Skeletal muscle satellite cell (primary cell): Measurements from ENCODE around the gene NXT1.

Experiments
- H3K27me3 ChIP-seq: 2 replicates; pipeline ENCODE4 v1.7.0; 2013; ENCODE audit warnings: low read length; ENCODE audit not compliant: control insufficient read depth, insufficient read depth
- H3K36me3 ChIP-seq: 2 replicates; pipeline ENCODE4 v1.7.0; 2013; ENCODE audit warnings: mild to moderate bottlenecking, control low read depth, low read length; ENCODE audit not compliant: insufficient read depth
- H3K4me1 ChIP-seq: 2 replicates; pipeline ENCODE4 v1.7.0; 2013; ENCODE audit warnings: low read length; ENCODE audit not compliant: control insufficient read depth, insufficient read depth
- H3K4me2 ChIP-seq: 2 replicates; pipeline ENCODE4 v1.7.0; 2013; ENCODE audit warnings: mild to moderate bottlenecking, low read length
- H3K4me3 ChIP-seq: 2 replicates; pipeline ENCODE4 v1.7.0; 2013; ENCODE audit warnings: low read length
- H3K9ac ChIP-seq: 2 replicates; pipeline ENCODE4 v1.7.0; 2013; ENCODE audit warnings: mild to moderate bottlenecking, low read depth, low read length, moderate library complexity
- H3K9me3 ChIP-seq: replicated peaks from 2 replicates; pipeline ENCODE4 v1.7.0; 2013; ENCODE audit warnings: mild to moderate bottlenecking, control low read depth, low read length

The NXT1 gene

GRCh38 chr20:23331450-23332350 lies 18.9 kb upstream of the NXT1 start:
- Histone ChIP-seq H3K9ac (no peak overlapping the region), H3K4me1 (no peaks in the 10 kb centered on the region), H3K9me3 (no peaks in the 10 kb centered on the region), H3K4me3 (no peak overlapping the region), H3K36me3 (no peaks in the 10 kb centered on the region), H3K4me2 (no peak overlapping the region), H3K27me3 (no peaks in the 10 kb centered on the region)

DNA sequence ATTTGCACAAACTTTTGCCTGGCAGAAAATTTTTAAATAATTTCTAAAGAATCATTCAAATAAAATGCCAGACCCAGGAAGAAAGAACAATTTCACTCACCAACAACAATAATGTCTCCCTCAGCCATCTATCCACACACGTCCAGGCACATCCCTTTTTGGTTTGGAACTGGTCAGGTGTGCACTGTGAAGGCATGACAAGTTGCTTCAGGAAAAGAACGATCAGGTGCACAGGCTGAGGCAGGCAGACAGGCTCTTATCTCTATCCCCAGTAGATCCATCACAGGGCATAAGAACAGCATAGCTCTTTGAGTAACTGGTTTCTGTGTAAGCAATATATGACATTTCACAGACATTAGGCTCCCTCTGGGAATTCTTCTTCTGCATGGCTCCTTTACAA lies 18.1 kb upstream of the NXT1 start:
- no peak overlapping the region for H3K4me3 ChIP-seq
- no peak overlapping the region for H3K9ac ChIP-seq
- no peaks in the 10 kb centered on the region for H3K36me3 ChIP-seq
- H3K4me1 ChIP-seq, result no peaks in the 10 kb centered on the region
- H3K9me3 ChIP-seq, result no peaks in the 10 kb centered on the region
- no peak overlapping the region for H3K4me2 ChIP-seq
- no peaks in the 10 kb centered on the region for H3K27me3 ChIP-seq

GRCh38 chr20:23334111-23334510 lies 16.5 kb upstream of the NXT1 start:
- Histone ChIP-seq H3K4me3 (no peak overlapping the region), H3K4me2 (no peak overlapping the region), H3K36me3 (no peaks in the 10 kb centered on the region), H3K4me1 (no peaks in the 10 kb centered on the region), H3K27me3 (peaks cover 2% of the 10 kb centered on the region), H3K9me3 (no peaks in the 10 kb centered on the region), H3K9ac (no peak overlapping the region)

- Histone ChIP-seq H3K36me3 (no peaks in the 10 kb centered on the region), H3K9me3 (no peaks in the 10 kb centered on the region), H3K9ac (no peak overlapping the region), H3K27me3 (peaks cover 2% of the 10 kb centered on the region), H3K4me2 (no peak overlapping the region), H3K4me1 (no peaks in the 10 kb centered on the region), H3K4me3 (no peak overlapping the region)
Measured at GRCh38 chr20:23335521-23335920, 15.1 kb upstream of the NXT1 start.

GRCh38 chr20:23336476-23336875 lies 14.1 kb upstream of the NXT1 start:
- Histone ChIP-seq H3K9ac (no peak overlapping the region), H3K4me3 (no peak overlapping the region), H3K4me1 (no peaks in the 10 kb centered on the region)

GRCh38 chr20:23337312-23337711 lies 13.3 kb upstream of the NXT1 start:
- Histone ChIP-seq H3K9ac (no peak overlapping the region), H3K27me3 (peaks cover 8% of the 10 kb centered on the region), H3K4me3 (no peak overlapping the region), H3K9me3 (no peaks in the 10 kb centered on the region), H3K36me3 (no peaks in the 10 kb centered on the region), H3K4me1 (no peaks in the 10 kb centered on the region), H3K4me2 (no peak overlapping the region)

More at GRCh38 chr20:23336476-23336875, 14.1 kb upstream of the NXT1 start:
- Histone ChIP-seq H3K9me3 (no peaks in the 10 kb centered on the region), H3K27me3 (peaks cover 8% of the 10 kb centered on the region), H3K36me3 (no peaks in the 10 kb centered on the region), H3K4me2 (no peak overlapping the region)

- Histone ChIP-seq H3K27me3 (peaks cover 8% of the 10 kb centered on the region), H3K9ac (no peak overlapping the region), H3K4me3 (no peak overlapping the region), H3K4me1 (no peaks in the 10 kb centered on the region), H3K9me3 (no peaks in the 10 kb centered on the region), H3K36me3 (no peaks in the 10 kb centered on the region), H3K4me2 (no peak overlapping the region)
Measured at GRCh38 chr20:23339986-23340385, 10.6 kb upstream of the NXT1 start.

DNA sequence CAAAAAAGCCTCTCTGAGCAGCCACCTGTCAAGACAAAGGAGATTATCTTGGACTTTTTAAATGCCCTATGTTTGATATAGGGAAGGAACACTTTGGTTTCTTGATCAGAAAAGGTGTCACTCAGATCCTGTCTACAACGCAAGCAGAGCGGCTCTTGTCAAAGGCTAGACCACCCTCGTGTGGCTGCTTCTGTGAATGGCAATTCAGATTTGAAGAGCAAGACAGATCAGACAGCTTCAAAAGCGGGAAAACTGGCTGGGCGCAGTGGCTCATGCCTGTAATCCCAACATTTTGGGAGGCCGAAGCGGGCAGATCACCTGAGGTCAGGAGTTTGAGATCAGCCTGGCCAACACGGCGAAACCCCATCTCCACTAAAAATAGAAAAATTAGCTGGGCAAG lies 10.1 kb upstream of the NXT1 start:
- Histone ChIP-seq H3K4me3 (no peak overlapping the region), H3K9ac (no peak overlapping the region), H3K36me3 (no peaks in the 10 kb centered on the region), H3K4me1 (no peaks in the 10 kb centered on the region), H3K4me2 (no peak overlapping the region), H3K27me3 (peaks cover 8% of the 10 kb centered on the region), H3K9me3 (no peaks in the 10 kb centered on the region)

DNA sequence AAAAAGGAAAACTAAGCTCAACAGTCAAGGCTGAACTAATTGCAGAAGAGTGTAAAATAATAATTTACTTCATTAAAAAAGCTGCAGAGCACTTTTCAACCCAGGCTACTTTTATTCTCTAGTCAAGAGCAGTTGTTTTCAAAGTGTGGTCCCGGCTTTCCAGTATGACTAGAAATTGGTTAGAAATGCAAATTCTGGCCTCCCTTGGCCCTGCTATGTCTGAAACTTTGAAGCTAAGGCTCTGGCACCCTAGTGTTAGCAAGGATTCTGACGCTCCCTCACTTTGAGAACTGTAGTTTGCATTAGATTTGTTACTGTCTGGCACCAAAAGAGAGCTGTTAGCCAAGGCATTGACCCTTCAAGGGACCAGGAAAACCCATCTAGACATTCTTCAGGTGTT lies 9.5 kb upstream of the NXT1 start:
- no peaks in the 10 kb centered on the region for H3K4me1 ChIP-seq
- H3K4me3 ChIP-seq, result no peak overlapping the region
- H3K4me2 ChIP-seq, result no peak overlapping the region
- no peaks in the 10 kb centered on the region for H3K9me3 ChIP-seq
- H3K36me3 ChIP-seq, result no peaks in the 10 kb centered on the region
- H3K27me3 ChIP-seq, result peaks cover 8% of the 10 kb centered on the region
- H3K9ac ChIP-seq, result no peak overlapping the region

GRCh38 chr20:23343590-23343989 lies 7.0 kb upstream of the NXT1 start:
- peaks cover 5% of the 10 kb centered on the region for H3K27me3 ChIP-seq
- no peaks in the 10 kb centered on the region for H3K36me3 ChIP-seq
- no peaks in the 10 kb centered on the region for H3K9me3 ChIP-seq
- H3K9ac ChIP-seq, result no peak overlapping the region
- H3K4me1 ChIP-seq, result no peaks in the 10 kb centered on the region
- no peak overlapping the region for H3K4me3 ChIP-seq
- H3K4me2 ChIP-seq, result no peak overlapping the region

- H3K4me1 ChIP-seq, result peaks cover 3% of the 10 kb centered on the region
- H3K9me3 ChIP-seq, result no peaks in the 10 kb centered on the region
- H3K36me3 ChIP-seq, result no peaks in the 10 kb centered on the region
- H3K27me3 ChIP-seq, result peaks cover 5% of the 10 kb centered on the region
- no peak overlapping the region for H3K4me3 ChIP-seq
- no peak overlapping the region for H3K9ac ChIP-seq
- no peak overlapping the region for H3K4me2 ChIP-seq
Measured at GRCh38 chr20:23344336-23344735, 6.3 kb upstream of the NXT1 start.

GRCh38 chr20:23346002-23346401 lies 4.6 kb upstream of the NXT1 start:
- no peaks in the 10 kb centered on the region for H3K9me3 ChIP-seq
- H3K27me3 ChIP-seq, result peaks cover 5% of the 10 kb centered on the region
- no peak overlapping the region for H3K4me3 ChIP-seq
- H3K4me2 ChIP-seq, result no peak overlapping the region
- no peaks in the 10 kb centered on the region for H3K36me3 ChIP-seq
- H3K4me1 ChIP-seq, result peaks cover 6% of the 10 kb centered on the region
- H3K9ac ChIP-seq, result no peak overlapping the region
